GM18517 (cell line): ENCODE data around the gene GNA14.
"Not testable (repeated sequence)": the region's sequence is repeated elsewhere in the genome, so short reads cannot be mapped to it uniquely, and the experiment has no call there.

Experiments
- ATAC-seq: cut with Tn5 transposase; IDR thresholded peaks from one replicate; pipeline ENCODE4 v1.9.1; 2021; ENCODE audit warnings: mild to moderate bottlenecking, moderate library complexity; ENCODE audit not compliant: unreplicated experiment

GNA14 gene

DNA sequence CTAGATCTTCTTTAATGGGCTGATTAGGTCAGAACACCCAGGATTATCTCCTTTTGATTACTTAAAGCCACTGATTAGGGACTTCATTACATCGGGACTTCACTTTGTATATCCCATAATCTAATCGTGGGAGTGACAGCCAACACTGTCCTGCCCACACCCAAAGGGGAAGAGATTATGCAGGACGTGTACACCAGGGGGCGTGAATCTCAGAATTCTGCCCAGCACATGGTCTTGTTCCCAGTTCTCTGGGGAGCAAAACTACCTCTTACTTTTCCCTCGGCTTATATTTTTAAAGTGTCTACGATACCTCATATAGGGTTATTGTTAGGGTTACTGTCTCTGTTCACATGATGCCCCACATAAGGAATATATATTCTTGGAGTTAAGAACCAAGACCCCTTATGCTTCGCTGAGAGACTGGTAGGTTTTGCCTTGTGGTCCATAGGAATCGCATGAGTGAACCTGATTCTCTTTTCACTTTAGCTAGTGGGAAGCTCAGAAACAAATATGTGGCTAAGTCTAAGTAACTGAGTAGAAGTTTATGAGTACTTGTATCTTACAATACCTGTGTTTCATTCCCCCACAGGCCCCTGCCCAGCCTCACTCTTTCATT lies 192.7 kb downstream of the GNA14 start:
- ATAC-seq, result peak; percentile 50

DNA sequence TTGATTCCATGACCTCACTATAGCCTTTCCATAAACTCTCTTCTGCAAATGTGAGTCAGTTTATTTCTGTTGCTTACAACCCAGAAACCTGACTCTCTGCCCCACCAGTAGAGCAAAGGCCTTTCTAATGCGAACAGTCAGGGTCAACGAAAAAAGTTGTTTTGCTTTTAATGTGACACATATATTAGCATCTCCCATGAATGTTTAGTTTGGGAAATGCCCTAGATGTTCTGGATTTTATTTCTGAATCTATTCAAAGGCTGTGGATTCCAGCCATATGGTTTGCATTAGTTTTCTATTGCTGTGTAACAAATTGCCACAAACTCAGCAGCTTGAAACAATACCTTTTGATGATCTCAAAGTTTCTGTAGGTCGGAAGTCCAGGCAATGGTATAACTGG lies 193.5 kb downstream of the GNA14 start:
- ATAC-seq, result no peak

DNA sequence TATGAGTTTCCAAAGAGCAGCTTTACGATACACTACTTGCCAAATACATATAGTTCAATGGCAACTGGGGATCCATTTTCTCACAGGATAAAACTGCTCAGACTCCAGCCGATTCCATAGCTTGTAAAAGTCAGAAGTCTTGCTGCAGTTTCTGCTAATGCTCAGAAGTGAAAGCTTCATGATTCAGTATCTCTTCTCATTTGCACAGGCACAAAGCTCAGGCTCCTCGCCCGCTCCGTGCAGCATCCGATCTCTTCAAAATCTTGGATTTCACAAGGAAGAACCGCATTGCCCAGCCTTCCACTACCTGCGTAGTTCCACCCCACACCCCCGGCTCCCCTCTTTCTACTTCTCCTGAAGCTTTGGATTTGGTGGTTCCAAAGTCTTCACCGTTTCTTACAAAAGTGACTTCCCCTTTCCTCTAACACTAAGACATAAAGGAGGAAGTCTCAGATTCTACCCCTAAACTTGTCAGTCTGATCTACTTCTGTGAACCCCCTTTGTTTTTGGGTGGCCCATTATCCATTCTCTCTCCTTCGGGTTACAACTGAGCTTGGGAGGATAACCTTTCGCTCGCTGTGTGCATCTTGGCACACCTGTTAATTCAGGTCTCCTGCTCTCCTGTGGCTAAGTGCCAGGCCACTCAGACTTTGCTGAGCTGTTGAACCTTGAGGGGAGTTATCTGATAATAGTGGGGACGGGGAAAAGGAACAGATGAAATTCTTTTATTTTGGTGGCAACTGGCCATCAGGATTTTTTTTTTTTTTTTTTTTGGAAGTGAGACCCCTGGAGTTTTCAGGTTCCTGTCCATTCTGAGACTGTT lies 194.1 kb downstream of the GNA14 start:
- no peak for ATAC-seq

DNA sequence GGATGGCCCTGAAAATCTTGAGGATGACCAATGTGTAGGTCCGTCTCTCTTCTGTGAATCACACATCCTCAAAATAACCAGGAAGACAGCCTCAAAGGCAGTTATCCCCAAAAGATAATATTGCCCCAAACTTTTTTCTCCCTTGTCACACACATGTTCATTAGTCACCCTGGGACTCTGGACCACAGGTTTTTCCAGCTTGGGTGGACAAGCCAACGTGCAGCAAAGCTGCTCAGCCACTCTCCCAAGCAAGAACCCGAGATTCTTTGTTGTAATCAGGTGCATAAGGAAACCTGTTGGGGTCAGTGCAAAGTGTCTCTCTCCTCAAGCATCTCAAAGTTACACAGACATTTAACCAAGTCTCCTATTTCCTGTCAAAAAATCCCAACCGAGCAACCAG lies 196.6 kb downstream of the GNA14 start:
- ATAC-seq, result no peak

DNA sequence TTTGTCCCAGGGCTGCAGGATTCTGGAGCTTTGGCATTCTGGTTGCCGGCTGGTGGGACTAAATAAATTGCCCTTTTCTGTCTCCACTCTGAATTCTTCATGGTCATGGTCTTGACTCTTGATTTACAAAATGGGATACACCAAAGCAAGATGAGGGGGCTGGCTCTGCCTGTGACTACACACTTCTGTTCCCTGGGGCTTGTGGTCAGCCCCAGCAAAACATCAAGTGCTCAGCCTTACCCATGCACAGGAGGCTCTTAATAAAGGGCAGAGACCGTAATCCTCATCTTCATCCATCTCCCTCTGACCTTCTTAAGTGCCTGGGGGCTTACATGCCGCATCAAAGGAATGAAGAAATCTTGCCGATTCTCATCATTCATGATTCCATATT lies 198.0 kb downstream of the GNA14 start:
- no peak for ATAC-seq

DNA sequence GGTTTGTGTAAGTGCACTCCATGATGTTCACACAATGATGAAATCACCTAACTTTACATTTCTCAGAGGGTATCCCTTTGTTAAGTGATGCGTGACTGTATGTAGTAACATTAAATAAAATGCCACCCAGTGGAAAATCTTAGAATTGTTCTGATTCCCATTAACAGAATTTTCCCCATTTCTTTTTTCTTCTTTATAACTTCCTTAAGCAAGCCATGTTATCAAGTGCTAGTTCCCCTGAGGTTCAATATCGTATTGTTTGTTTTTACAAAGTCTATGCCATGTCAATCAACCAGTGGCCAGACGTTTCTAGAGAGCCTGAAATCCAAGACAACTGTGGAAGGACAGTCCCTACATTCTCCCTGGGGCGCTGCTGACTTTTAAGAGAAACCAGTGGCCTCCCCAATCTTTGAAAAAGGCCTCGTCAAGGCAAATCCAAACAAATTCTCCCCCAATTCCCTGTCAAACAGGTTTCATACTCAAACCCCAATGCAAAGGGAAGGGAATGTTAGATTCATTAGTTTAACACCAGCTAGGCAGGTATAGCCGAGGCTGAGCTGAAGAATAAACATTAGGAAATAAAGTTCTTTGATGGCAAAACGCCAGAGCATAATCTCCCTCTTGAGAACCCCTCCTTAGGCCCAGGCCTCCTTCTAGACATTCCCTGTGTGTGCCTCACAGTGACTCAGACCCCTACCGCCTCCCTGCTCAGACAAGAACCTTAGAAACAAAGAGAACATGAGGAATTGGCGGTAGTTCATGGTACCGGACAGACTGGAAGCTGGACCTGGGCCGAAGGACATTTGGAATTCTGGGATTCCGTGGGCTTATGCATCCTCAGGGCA lies 198.7 kb downstream of the GNA14 start:
- ATAC-seq, result no peak

DNA sequence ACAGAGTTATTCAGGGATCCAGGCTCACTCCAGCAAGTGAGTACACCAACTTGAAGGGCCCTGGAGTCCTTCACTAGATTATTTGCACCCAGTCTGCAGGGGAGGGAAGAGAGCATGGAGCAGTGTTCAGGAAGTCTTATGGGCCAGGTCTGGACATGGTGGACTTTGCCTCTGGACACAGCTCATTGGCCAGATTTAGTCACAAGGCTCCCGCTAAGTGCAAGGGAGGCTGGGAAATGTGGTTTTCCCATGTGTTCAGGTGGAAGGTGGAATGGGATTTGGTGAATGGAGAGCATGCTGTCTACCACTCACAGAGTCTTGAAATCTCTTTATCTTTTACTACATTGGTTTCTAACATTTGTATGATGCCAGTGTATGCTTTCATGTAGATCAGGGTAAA lies 200.5 kb downstream of the GNA14 start:
- ATAC-seq, result no peak

DNA sequence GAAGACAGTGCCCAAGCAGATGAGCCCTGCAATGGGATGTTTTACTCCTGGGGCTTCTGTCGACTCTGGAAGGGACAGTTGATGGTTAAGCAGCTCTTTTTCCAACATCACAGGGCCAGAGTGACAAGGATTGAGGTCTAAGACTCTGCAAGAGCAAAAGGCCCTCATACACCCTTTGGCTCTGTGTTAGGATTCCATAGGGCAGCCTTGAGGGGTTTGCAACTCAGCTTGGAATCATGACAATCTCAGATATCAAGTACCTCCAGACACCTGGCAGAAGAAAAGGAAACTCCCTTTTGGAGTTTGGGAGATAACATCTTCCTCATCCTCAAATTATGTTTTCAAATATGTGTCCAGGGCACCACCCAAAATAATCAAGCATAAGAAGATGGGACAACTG lies 205.7 kb downstream of the GNA14 start:
- no peak for ATAC-seq

DNA sequence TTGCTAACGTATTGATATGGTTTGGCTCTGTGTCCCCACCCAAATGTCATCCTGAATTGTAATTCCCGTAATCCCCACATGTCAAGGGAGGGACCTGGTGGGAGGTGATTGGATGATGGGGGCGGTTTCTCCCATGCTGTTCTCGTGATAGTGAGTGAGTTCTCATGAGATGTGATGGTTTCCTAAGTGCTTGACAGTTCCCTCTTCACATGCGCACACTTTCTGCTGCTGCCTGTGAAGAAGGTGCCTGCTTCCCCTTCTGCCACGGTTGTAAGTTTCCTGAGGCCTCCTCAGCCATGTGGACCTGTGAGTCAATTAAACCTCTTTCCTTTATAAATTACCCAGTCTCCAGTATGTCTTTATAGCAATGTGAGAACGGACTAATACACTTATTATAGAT lies 207.0 kb downstream of the GNA14 start:
- ATAC-seq, result not testable (repeated sequence)

DNA sequence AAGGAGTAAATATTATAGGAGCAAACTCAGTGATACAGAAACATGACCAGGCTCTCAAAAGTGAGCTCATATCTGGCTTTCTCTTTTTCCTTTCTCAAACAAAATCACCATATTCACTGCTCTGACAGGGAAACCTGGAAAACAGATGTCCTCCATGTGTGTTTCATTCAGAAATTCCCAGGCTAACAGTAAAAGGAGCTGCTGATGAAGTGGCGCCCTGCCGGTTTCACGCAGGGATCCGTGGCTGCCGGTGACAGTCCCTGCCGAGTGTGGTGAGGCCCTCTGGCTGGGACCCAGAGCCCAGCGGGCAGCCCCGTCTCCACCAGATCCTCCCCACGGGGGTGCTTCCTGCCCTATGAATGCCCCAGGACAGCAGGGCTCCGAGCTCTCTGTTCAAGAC lies 208.1 kb downstream of the GNA14 start:
- no peak for ATAC-seq

DNA sequence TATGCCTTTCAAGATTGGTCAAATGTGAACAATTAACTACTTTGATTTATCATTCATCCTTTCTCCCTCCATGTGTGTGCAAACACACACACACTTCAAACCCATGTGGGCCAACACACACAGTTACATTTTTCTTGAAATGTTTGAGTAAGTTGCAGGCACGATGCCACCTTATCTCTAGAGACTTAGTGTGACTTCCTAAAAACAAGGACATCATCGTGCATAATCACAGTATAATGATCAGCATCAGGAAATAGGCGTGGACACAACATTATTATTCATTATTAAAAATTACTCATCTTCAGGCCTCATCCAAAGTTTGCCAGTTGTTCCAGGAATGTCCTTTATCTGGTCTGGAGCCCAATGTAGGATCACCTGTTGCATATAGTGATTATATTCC lies 209.5 kb downstream of the GNA14 start:
- ATAC-seq, result no peak

DNA sequence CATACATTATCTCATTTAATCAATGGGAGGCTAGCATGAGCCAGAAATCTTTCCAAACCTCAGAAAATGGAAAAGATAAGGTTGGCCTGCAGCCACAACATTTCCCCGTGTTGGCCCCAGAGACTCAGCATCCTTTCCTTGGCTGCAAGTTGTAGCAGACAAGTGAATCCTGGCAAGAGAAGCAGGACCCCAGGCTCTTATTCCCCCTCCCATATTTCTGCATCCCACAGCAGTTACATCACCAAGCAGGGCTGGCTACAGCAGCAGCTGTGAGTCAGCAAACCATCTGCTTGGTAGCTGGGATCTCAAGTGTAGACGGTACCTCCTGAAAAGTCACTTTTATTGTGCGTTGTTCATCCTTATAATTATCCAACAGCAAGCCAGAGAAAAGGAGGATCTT lies 212.4 kb downstream of the GNA14 start:
- no peak for ATAC-seq

DNA sequence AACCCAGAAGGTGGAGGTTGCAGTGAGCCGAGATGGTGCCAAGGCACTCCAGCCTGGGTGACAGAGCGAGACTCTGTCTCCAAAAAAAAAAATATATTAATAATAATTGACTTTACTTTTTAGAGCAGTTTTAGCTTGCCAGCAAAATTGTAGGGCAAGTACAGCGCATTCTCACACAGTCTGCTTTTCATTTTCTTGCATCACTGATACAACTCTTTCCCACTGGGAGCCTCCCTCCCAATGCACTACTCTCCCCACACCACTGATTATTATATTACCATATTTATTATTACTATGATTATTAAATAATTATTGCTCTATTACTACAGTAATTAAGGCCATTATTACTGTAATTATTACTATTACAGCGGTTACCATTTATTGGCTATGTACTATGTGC lies 212.8 kb downstream of the GNA14 start:
- ATAC-seq, result no peak

DNA sequence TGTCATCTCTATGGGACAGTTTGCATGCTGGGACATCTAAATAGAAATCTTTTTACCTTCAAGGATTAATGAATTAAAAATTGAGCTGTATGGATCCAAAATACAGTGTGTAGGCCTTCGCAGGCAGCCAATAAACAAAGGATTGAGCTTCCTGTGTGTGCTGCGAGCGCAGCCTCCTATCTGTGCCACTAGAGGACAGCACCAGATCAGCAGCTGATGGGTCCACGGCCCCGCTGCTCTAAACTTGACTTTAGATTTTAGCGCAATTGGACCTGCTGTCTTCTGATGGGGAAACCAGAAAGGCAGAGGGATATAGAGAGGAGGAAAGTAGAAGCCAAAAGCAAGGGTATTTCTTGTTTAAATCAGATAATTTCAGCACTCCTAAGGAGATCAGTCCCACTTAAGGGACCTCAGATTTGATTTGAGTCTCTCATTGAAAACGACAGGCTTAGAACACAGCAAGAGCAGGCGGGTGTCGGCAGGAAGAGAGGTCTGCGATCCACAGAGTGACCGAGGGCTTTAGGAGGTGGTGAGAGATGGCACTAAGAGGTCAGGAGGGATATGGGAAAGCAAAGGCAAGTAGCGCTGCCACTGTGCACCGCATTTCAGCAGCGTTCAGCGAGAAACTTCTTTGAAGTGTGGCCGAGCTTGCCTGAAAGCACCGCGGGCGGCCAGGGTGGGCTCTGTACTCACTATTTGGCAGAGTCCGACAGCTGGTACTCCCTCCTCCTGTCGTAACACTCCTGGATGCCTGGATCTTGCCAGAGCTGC lies 214.3 kb downstream of the GNA14 start:
- ATAC-seq, result no peak

DNA sequence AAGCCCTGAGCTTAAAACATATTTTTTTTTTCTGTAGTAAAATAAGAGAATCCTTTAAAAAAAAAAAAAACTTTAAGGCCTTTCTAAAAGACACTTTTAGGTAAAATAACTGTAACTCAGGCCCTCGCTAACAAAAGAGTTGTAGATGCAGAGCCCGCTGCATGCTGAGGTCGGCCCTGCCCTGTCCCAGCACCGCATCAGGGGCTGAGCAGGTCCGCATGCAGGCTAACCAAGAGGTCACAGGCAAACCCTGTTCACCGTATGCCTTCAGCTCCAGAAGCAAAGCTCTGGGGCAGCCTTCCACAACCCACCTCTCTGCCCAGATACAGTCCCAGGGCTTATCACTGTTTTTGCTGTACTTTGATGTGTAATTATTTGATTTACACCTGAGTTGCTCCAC lies 216.1 kb downstream of the GNA14 start:
- ATAC-seq, result no peak

DNA sequence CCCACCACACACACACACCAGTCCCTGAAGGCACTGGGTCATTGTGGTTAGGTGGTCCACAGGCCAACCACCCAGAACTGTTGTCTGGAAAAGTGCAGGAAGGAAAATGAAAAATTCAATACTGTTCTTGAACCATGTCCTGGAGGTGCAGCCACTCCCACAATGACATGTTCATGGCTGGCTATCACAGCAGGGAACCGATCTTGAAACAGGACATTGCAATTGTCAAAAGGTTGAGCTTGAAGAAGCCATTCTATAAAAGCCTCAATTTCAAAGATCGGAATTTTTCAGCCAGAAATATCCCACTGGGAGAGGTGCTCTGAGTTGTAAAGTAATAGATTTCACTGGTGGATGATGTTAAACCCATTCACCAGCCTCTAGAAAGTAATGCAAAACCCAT lies 218.2 kb downstream of the GNA14 start:
- no peak for ATAC-seq

DNA sequence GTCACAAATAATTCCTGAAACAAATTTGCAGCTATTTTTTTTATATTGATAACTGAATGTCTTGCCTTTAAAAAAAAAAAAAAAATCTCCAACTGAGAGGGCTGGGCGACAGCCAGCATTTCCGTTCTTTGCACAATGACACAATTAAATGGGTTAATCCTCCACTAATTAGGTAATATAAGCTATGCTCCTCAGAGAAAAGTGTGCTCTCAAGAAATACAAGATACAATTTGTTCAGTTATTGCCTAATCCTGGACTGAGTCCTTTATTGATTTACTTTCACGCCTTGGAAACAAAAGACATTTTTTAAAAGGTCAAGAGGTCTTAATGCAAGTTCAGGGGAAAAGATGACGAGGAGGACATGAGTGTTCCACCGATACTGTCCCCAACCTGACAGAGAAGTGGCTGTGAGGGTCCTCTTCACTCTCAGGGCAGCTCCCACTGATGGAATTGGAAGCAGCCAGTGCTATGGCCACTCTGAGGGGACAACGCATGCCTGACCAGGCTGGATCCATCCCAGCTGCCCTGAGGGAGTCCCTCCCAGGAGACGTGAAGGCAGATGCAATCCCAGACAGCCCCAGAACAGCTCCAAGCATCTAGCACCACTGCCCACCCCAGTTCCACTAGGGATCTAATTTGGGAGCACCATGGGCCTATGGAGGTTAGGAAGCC lies 220.7 kb downstream of the GNA14 start:
- no peak for ATAC-seq

DNA sequence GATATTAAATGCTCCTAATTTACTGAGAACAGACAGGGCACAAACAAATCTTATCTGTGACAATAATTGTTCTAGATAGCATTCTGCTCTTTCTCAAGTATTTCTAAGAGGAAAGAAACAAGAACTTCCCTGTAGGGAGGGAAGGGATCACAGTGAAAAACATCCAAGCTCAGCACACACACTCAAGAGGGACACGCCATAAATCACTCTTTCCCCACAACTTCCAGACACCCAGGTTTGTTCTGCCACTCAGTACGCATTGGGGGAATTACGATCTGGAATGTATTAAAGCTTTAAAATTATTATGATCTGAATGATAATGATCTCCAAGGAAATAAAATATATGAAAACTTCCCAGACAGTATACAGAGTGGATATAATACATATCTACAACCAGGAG lies 221.4 kb downstream of the GNA14 start:
- ATAC-seq, result no peak

DNA sequence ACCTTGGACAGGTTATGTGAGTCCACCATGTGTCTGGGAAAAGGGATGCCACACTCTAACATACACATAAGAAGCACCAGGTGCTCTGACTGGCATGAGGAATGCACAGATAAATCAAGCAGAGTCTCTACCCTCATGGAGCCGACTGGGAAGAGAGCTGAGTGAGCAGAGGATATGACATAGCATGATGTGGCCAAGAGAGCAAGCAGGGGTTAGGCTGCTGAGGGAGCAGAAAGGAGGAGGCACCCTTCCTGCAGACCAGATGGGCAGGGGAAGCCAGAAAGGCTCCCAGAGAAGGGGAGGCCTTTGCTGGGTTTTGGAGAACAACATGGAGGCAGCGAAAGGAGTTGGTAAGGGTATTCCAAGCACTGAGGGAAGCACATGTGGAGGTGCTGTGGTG lies 223.1 kb downstream of the GNA14 start:
- no peak for ATAC-seq

DNA sequence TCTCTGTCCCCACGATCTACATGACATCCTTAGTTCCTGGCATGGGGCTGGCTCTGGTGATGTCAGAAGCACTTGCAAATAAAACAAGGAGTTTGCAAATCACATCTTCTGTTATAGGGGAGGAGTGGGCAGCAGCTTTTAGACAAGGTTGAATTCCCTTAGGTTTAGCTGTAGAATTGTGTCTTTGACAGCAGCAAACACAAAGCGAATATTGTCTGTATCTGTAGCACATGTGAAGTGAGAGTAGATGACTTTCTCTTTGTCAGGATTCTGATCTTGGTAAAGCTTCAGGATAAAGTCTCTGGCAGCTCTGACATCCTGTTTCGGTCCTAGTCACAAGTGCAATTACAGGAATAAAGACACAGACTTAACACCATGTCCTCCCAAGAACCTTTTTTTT lies 224.3 kb downstream of the GNA14 start:
- ATAC-seq, result no peak

DNA sequence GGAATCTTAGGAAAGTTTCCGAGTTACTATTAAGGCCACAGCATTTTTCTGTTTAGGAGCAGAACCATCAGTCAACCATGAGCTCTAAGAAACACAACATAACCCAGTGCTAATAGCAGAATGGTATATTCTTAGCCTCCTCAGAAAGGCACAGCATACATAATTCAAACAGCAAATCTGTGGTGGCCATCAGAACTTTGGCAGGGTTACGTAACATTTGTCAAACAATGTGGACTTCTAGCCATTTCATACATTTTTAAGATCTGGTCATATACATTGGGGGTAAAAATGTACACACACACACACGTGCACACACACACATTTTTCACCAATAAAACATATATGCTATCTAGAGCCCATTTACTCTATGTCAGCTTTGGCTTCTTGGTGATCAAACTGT lies 225.2 kb downstream of the GNA14 start:
- ATAC-seq, result no peak
